Endothelial cell of umbilical vein (primary cell): ENCODE data around the gene PDGFB. TPM values are rescaled to one million over a fixed set of nuclear protein-coding genes. Genes with fewer than 3 reads are reported as not detected.

Source experiments
- BruUV-seq: library from RNA; stranded (reverse); fragments of 400-500 nt; replicated peaks from 2 replicates; lab custom pipeline; 2021; lab: Mats Ljungman, UMichigan
- CTCF ChIA-PET: fragments of 300-600, 350-600 bp; sonication (Branson Sonifier 250); formaldehyde crosslinking; loops from one replicate; lab custom pipeline; 2021; ENCODE audit warnings: antibody characterized with exemption, inconsistent platforms; lab: Charles Lee
- POLR2A ChIA-PET: fragments of 300-600, 350-600 bp; sonication (Branson Sonifier 250); formaldehyde crosslinking; loops from one replicate; lab custom pipeline; 2021; ENCODE audit warnings: antibody characterized with exemption, inconsistent platforms; lab: Charles Lee
- DNase-seq: peaks from one replicate; pipeline ENCODE4 v3.0.0-alpha.2; 2011; ENCODE audit warnings: low read depth, low spot score
- FAIRE-seq: peaks from 2 replicates; lab custom pipeline; 2011; peaks lifted over from hg19 to GRCh38; lab: Jason Lieb, UNC
- H2AFZ ChIP-seq: 2 replicates; pipeline ENCODE4 v1.6.0; 2012; ENCODE audit warnings: low read depth, low read length, control low read depth, inconsistent platforms
- H3K27ac ChIP-seq: 2 replicates; pipeline ENCODE4 v1.5.1; 2011; ENCODE audit warnings: low read depth, mild to moderate bottlenecking, control low read depth, low read length, moderate library complexity; ENCODE audit not compliant: insufficient read depth
- H3K27me3 ChIP-seq, 2 experiments: 2 replicates each; pipeline versions ENCODE4 v1.6.0 to v1.6.1; 2011; ENCODE audit warnings: low read length in 2 of 2, mixed read lengths in 1 of 2; ENCODE audit not compliant: control insufficient read depth in 2 of 2, insufficient read depth in 2 of 2
- H3K36me3 ChIP-seq, 2 experiments: 2 replicates in 1 of 2; 3 replicates in 1 of 2; pipeline ENCODE4 v1.5.1; 2011; ENCODE audit warnings: low read length in 2 of 2, mild to moderate bottlenecking in 1 of 2, moderate library complexity in 1 of 2; ENCODE audit not compliant: control insufficient read depth in 2 of 2, insufficient read depth in 2 of 2; ENCODE audit errors: extremely low read depth in 1 of 2
- H3K4me1 ChIP-seq: 3 replicates; pipeline ENCODE4 v1.5.1; 2011; ENCODE audit warnings: mild to moderate bottlenecking, low read length; ENCODE audit not compliant: control insufficient read depth, insufficient read depth; ENCODE audit errors: extremely low read depth
- H3K4me2 ChIP-seq: 2 replicates; pipeline ENCODE4 v1.6.1; 2011; ENCODE audit warnings: low read length, control low read depth, mixed read lengths; ENCODE audit not compliant: insufficient read depth
- H3K4me3 ChIP-seq, 3 experiments: fragments of 200-600 bp in 1 of 3; sonication (generic), shearing (Covaris generic) in 1 of 3; replicated peaks in 1 of 3; 2 replicates each; pipeline ENCODE4 v1.5.1; 2011 to 2016; ENCODE audit warnings: control low read depth in 3 of 3, low read length in 3 of 3, mild to moderate bottlenecking in 2 of 3, inconsistent platforms in 1 of 3, low read depth in 1 of 3, moderate library complexity in 1 of 3; ENCODE audit not compliant: insufficient read depth in 1 of 3
- H3K79me2 ChIP-seq: 2 replicates; pipeline ENCODE4 v1.6.0; 2012; ENCODE audit warnings: low read length, inconsistent platforms; ENCODE audit not compliant: control insufficient read depth, insufficient read depth
- H3K9ac ChIP-seq: replicated peaks from 2 replicates; pipeline ENCODE3; 2011; ENCODE audit warnings: low read length, control low read depth; ENCODE audit not compliant: insufficient read depth; ENCODE audit errors: extremely low read depth
- H3K9me1 ChIP-seq: replicated peaks from 3 replicates; pipeline ENCODE4 v1.6.0; 2011; ENCODE audit warnings: mild to moderate bottlenecking, low read length; ENCODE audit not compliant: control insufficient read depth, insufficient read depth; ENCODE audit errors: extremely low read depth
- H3K9me3 ChIP-seq: replicated peaks from 2 replicates; pipeline ENCODE4 v1.5.1; 2012; ENCODE audit warnings: low read length, inconsistent platforms; ENCODE audit not compliant: control insufficient read depth, insufficient read depth
- H4K20me1 ChIP-seq: replicated peaks from 2 replicates; pipeline ENCODE3; 2011; ENCODE audit warnings: mild to moderate bottlenecking, low read length; ENCODE audit not compliant: control insufficient read depth, insufficient read depth; ENCODE audit errors: extremely low read depth
- FOS ChIP-seq: IDR thresholded peaks from 2 replicates; pipeline ENCODE4 v1.6.1; 2011; ENCODE audit warnings: mild to moderate bottlenecking, low read length, moderate library complexity, borderline replicate concordance; ENCODE audit not compliant: insufficient read depth
- GATA2 ChIP-seq: IDR thresholded peaks from 2 replicates; pipeline ENCODE4 v1.7.0; 2011; ENCODE audit warnings: low read depth, mild to moderate bottlenecking, moderate library complexity, mixed read lengths, low read length; ENCODE audit not compliant: insufficient read length, insufficient read depth
- JUN ChIP-seq: IDR thresholded peaks from 2 replicates; pipeline ENCODE4 v1.6.1; 2011; ENCODE audit warnings: borderline replicate concordance, low read depth; ENCODE audit not compliant: insufficient read length, insufficient read depth
- MYC ChIP-seq: IDR thresholded peaks from one replicate; pipeline ENCODE4 v1.6.1; 2011; ENCODE audit warnings: mild to moderate bottlenecking, low read depth, low read length
- POLR2A ChIP-seq: IDR thresholded peaks from 2 replicates; pipeline ENCODE4 v1.6.1; 2012; ENCODE audit warnings: low read depth, mild to moderate bottlenecking, control low read depth, low read length
- POLR2AphosphoS5 ChIP-seq: IDR thresholded peaks from 2 replicates; pipeline ENCODE4 v1.6.1; 2012; ENCODE audit warnings: low read depth, mild to moderate bottlenecking, control low read depth, low read length, moderate library complexity; ENCODE audit not compliant: insufficient read depth
- dilution Hi-C: fragments of 300-500 bp; cut with MboI; formaldehyde crosslinking; loops from one replicate; pipeline ENCODE4 v1.15.0; 2019; ENCODE audit warnings: low sequenced_read_pairs; ENCODE audit not compliant: extremely low pct_ligation_motif_present
- intact Hi-C: fragments of 100-400 bp; cut with micrococcal nuclease; formaldehyde crosslinking; loops from one replicate; pipeline ENCODE4 v1.10.0; 2022
- polyA plus RNA-seq, 4 experiments: library from polyadenylated mRNA; depleted of rRNA in 3 of 4; stranded (reverse) in 3 of 4; unstranded in 1 of 4; fragments of >200 nt; gene quantifications; 2 replicates each; pipeline versions ENCODE4 v1.2.1 to v1.2.3, GENCODE V29; 2011 to 2012; ENCODE audit warnings: missing spikeins in 1 of 4
- total RNA-seq: library from RNA; stranded (reverse); gene quantifications from 2 replicates; pipeline ENCODE4 v1.2.3, GENCODE V29; 2021
- TF ChIP-seq, protein P1 (sequence below): IDR thresholded peaks from 2 replicates; pipeline ENCODE4 v1.6.1; 2011; ENCODE audit not compliant: insufficient read depth, insufficient read length
- TF ChIP-seq, protein P2 (sequence below), 2 donors: IDR thresholded peaks; 1 replicate in 1 of 2; 2 replicates in 1 of 2; pipeline ENCODE4 v1.5.1; 2011; ENCODE audit warnings: low read length in 2 of 2, mild to moderate bottlenecking in 2 of 2, moderate library complexity in 2 of 2, control low read depth in 1 of 2, inconsistent platforms in 1 of 2, low read depth in 1 of 2; ENCODE audit not compliant: insufficient read depth in 1 of 2; ENCODE audit errors: extremely low read depth in 1 of 2

Gene PDGFB
- total and polyA plus RNA-seq, 2 donors (not counting 3 experiments of a cell fraction or from before 2014, with no cell fraction given): 135 to 240 TPM

DNA sequence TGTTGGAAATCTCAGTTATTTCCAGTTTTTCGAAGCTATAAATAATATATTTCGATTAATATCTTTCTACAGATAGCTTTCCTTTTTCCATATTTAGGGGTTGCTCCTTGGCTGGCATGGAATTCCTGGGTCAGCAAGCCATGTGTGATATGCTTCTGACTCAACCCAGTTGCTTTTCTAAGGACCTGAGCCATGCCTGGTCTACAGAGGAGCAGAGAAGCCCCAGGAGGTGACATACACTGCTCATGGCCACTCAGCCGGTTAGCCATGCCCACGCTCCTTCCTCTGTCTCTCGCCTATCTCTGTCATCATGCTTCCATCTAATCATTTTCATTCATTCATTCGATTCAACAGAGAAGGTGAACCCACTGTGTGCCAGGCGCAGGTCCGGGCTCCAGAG, 23.2 kb upstream of the PDGFB start:
- POLR2A ChIA-PET: interaction anchor here (0.6 to 1.0 kb wide), 2 partner anchors 23 to 51 kb away, joined by 3 to 4 read pairs; partner anchors contain the start of gene PDGFB
- H4K20me1 ChIP-seq: no peaks in the 10 kb centered on the region
- CTCF ChIA-PET: interaction anchor here (0.6 to 1.7 kb wide), 4 partner anchors 11 to 76 kb away, joined by 3 to 9 read pairs (median 3); no protein-coding TSS in a partner anchor
- intact Hi-C loops (no loop called here), dilution Hi-C loops (no loop called here)
- TF ChIP-seq, protein P1, sequence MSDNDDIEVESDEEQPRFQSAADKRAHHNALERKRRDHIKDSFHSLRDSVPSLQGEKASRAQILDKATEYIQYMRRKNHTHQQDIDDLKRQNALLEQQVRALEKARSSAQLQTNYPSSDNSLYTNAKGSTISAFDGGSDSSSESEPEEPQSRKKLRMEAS: no peak
- TF ChIP-seq JUN: no peak
- no peak for TF ChIP-seq GATA2
- TF ChIP-seq POLR2A: no peak
- no peak for TF ChIP-seq FOS
- TF ChIP-seq POLR2AphosphoS5: no peak
- TF ChIP-seq, protein P2, sequence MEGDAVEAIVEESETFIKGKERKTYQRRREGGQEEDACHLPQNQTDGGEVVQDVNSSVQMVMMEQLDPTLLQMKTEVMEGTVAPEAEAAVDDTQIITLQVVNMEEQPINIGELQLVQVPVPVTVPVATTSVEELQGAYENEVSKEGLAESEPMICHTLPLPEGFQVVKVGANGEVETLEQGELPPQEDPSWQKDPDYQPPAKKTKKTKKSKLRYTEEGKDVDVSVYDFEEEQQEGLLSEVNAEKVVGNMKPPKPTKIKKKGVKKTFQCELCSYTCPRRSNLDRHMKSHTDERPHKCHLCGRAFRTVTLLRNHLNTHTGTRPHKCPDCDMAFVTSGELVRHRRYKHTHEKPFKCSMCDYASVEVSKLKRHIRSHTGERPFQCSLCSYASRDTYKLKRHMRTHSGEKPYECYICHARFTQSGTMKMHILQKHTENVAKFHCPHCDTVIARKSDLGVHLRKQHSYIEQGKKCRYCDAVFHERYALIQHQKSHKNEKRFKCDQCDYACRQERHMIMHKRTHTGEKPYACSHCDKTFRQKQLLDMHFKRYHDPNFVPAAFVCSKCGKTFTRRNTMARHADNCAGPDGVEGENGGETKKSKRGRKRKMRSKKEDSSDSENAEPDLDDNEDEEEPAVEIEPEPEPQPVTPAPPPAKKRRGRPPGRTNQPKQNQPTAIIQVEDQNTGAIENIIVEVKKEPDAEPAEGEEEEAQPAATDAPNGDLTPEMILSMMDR (IDR thresholded peaks at IDR 0.05; ENCODE audit: extremely low read depth in 1 of 2, insufficient read depth in 1 of 2, low read depth in 1 of 2, low read length in 2 of 2): no peak
- no peak for TF ChIP-seq MYC
- H3K27ac ChIP-seq: peak overlapping the region; percentile 25
- no peaks in the 10 kb centered on the region for H3K79me2 ChIP-seq
- TSS peak; percentile 84 for BruUV-seq
- no peak for DNase-seq
- FAIRE-seq: peak; percentile 18
- peaks cover 18% of the 10 kb centered on the region for H3K4me1 ChIP-seq
- H3K4me2 ChIP-seq: peak overlapping the region; percentile 32
- H2AFZ ChIP-seq: no peak overlapping the region
- H3K36me3 ChIP-seq: no peaks in the 10 kb centered on the region
- no peak overlapping the region for H3K4me3 ChIP-seq
- no peaks in the 10 kb centered on the region for H3K9me1 ChIP-seq
- no peaks in the 10 kb centered on the region for H3K9me3 ChIP-seq
- no peak overlapping the region for H3K9ac ChIP-seq
- H3K27me3 ChIP-seq: no peaks in the 10 kb centered on the region
